ENCODE data around the gene STOX2. TPM values are rescaled to one million over a fixed set of nuclear protein-coding genes. Genes with fewer than 3 reads are reported as not detected.
"Not testable (repeated sequence)": the region's sequence is repeated elsewhere in the genome, so short reads cannot be mapped to it uniquely, and the experiment has no call there.

Gene STOX2
- total RNA-seq, 2 donors from 2014 or later: 18.5 to 25.8 TPM

GRCh38 chr4:184030764-184031163 lies 125.7 kb downstream of the STOX2 start:
- Histone ChIP-seq H3K36me3 (no peaks in the 10 kb centered on the region), H3K27ac (no peak overlapping the region), H3K4me3 (no peak overlapping the region), H3K4me1 (no peaks in the 10 kb centered on the region), H3K9me3 (no peaks in the 10 kb centered on the region), H3K27me3 (no peaks in the 10 kb centered on the region)
- DNase-seq (ENCODE audit: low spot score): no peak
- TF ChIP-seq CTCF (IDR thresholded peaks at IDR 0.05): no peak

- TF ChIP-seq CTCF (IDR thresholded peaks at IDR 0.05): no peak
- Histone ChIP-seq H3K27me3 (no peaks in the 10 kb centered on the region), H3K9me3 (no peaks in the 10 kb centered on the region), H3K4me3 (no peak overlapping the region), H3K4me1 (no peaks in the 10 kb centered on the region), H3K36me3 (no peaks in the 10 kb centered on the region), H3K27ac (no peak overlapping the region)
- DNase-seq (ENCODE audit: low spot score): no peak
Measured at GRCh38 chr4:184032091-184032490, 127.0 kb downstream of the STOX2 start.

GRCh38 chr4:184039963-184040383 lies 134.9 kb downstream of the STOX2 start:
- Histone ChIP-seq H3K27ac (no peak overlapping the region), H3K27me3 (no peaks in the 10 kb centered on the region), H3K4me3 (peak overlapping the region in 1 of 2 donors; percentile 17), H3K36me3 (no peaks in the 10 kb centered on the region), H3K4me1 (no peaks in the 10 kb centered on the region), H3K9me3 (peaks cover 0 to 3% of the 10 kb centered on the region in 2 donors)
- no peak for DNase-seq (ENCODE audit: low spot score)
- TF ChIP-seq CTCF (IDR thresholded peaks at IDR 0.05): no peak

- H3K9me3 ChIP-seq: peaks cover 0 to 15% of the 10 kb centered on the region in 2 donors
- H3K4me1 ChIP-seq: no peaks in the 10 kb centered on the region
- no peaks in the 10 kb centered on the region for H3K27me3 ChIP-seq
- no peaks in the 10 kb centered on the region for H3K36me3 ChIP-seq
- DNase-seq (ENCODE audit: low spot score): no peak
- H3K27ac ChIP-seq: no peak overlapping the region
- no peak for TF ChIP-seq CTCF (IDR thresholded peaks at IDR 0.05)
- H3K4me3 ChIP-seq: no peak overlapping the region
Measured at GRCh38 chr4:184041156-184041555, 136.0 kb downstream of the STOX2 start.

- Histone ChIP-seq H3K27ac (no peak overlapping the region), H3K4me1 (no peaks in the 10 kb centered on the region), H3K36me3 (no peaks in the 10 kb centered on the region), H3K4me3 (no peak overlapping the region), H3K9me3 (peaks cover 0 to 28% of the 10 kb centered on the region in 2 donors), H3K27me3 (no peaks in the 10 kb centered on the region)
- TF ChIP-seq CTCF (IDR thresholded peaks at IDR 0.05): no peak
- DNase-seq (ENCODE audit: low spot score): no peak
Measured at GRCh38 chr4:184046148-184046547, 141.0 kb downstream of the STOX2 start.

- DNase-seq (ENCODE audit: low spot score); H3K4me3 ChIP-seq; H3K4me1 ChIP-seq; H3K36me3 ChIP-seq; H3K27me3 ChIP-seq; H3K27ac ChIP-seq: not testable (repeated sequence)
- peaks cover 0 to 12% of the 10 kb centered on the region in 2 donors for H3K9me3 ChIP-seq
Measured at GRCh38 chr4:184051262-184051661, 146.2 kb downstream of the STOX2 start.
